DMS153 treated with DMSO at 0.1 percent for 48 hours (cell line): ENCODE results near the gene AGR2.

ENCODE experiments used
- DNase-seq: peaks from one replicate; lab custom pipeline; 2025; ENCODE audit not compliant: unreplicated experiment; lab: John Stamatoyannopoulos, UW

Gene AGR2

DNA sequence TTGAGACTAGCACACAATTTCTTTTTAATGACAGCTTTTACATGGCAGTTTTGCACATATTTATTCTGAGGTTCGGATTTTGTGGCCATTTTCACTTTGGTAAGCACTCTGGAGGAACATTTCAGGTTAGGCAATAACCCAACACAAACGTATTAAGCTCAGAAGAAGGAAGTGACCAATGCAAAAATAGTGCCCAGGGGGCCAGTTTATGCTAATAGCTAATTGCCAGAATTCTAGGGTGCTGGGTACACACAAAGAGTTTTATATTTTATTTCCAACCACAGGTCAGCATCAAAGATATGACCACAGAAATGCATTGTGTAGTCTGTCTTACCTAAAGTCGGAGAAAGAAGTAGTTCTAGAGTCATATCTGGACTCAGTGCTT lies 8.4 kb upstream of the AGR2 start:
- DNase-seq = no peak

DNA sequence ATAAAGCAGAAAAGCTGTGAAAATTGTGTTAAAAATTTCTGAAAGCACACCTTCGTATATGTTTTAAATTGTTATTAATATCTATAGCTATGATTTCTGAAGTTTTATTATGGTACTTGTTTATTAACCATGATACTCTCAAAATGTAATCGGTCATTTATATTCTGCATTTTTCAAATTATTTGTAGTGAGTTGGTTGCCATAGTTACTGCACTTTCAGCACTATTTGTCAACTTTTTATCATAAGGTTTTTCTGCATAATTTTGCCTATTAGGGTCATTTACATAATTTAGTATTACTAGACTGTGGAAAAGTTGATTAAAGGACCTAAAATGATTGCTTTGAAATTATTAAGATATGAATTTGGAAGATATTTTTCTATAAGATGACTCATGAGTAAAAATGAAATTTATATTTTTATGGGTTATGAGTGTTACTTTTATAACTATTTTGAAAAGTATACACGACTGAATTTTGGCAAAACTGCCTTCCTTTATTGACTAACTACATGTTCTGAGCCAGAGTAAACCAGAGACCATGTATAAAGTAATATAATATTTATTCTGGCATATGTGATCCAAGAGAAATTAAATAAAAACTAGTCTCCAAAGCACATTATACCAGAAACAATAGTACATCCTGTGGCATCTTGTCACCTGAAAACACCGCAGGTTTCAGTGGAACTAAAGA lies 7.9 kb upstream of the AGR2 start:
- DNase-seq = no peak

DNA sequence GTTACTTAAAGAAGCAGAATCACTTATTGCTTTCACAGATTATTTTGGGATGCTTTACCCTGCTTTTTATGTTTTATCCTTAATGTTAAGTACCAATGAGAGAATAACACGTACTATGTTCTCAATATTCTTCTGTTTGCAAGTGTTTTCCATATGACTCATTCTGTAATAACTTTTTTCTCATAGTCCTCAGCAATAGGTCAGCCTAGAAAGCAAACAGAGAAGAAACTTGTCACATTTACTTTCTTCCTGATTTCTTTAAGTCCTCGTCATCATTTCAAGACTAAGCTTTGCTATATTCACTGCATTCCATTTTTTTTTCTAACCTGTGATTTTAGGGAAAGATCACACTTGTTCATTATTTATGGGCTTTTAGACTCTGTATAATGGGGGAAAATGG lies 6.8 kb upstream of the AGR2 start:
- no peak for DNase-seq

DNA sequence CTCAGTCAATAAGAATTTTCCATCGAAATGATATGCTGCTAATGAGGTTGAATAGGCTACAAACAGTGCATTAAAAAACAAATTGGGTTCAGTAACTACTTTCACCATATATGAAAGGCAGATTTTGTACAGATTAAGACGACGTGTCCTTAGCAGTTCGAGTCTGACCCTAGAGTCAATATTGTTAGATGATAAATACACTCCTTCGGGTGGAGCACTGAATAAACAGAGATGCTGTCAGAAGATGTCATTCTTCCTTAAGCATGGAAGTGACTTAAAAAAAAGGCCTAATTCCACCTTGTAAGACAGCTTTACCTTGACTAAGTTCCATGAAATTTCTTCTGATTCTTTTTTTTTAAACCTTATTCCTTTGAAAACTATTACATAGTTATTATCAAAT lies 5.8 kb upstream of the AGR2 start:
- no peak for DNase-seq

DNA sequence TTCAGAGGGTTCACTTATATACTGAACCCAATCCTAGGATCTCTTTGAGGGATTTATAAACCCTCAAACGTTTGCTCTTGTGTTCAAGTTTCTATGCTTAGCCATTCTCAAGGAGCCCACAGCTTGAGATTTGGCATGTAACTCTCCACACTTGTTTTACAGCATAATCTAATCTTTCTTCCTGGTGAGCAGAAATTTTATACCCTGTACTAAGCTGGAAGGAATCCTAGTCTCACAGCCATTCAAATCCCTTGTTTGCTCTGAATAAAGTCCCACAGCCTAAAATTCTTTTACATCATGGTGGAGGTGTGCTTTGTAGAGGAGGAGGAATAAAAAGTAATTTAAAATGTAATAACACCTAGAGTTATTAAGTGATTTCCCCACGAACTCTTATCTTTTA lies 5.3 kb upstream of the AGR2 start:
- no peak for DNase-seq

DNA sequence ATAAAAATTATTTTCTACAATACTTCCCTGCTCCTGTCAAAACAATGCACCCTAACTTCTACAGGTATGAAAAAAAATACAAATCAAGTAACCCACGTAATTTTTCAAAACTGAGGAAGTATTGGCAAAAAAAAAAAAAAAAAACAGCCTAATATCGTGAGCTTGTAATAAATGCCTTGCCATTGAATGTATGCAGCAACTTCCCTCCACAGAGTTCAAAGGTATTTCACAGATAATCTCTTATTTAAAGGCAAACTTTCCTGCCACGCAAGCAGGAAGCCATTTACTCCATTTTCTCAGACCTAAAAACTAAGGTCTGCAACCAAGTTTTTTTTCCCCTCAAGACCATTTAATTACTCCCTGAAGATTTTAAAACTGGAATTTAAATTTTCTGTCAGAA lies 642 bp upstream of the AGR2 start:
- DNase-seq = no peak

DNA sequence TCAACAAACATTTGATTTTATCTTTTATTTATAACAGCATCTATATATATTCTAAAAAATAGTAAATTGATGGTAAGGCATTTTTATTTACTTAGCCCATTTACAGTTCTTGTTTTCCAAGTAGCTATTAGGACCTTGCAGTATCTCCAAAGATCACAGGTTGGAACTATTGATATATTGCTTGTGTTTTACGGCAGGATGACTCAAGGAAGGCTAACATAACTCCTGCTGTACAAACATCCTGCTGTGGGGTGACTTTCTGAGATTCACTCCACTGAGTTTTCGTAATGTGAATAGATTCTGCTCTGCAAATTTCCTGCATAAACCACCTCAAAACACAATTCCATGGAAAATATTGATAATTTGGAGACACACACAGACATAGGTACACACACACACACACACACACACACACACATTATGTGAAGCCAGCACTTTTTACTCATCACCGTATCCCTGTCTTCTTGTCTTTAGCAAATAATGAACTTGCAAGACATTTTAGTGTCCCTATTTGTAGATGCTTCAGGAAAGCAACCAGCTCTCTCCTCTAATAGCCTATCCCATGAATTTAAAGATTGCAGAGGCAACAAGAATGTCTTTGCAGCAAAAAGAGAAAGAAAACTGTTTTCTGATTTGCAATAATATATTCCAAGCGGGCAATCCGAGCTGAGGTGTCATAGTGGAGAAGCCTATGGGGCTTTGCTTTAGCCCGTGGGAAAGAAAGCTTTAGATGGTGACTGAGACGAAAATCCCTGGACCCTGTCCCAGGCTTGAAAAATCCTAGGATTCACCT lies 722 bp downstream of the AGR2 start:
- no peak for DNase-seq

DNA sequence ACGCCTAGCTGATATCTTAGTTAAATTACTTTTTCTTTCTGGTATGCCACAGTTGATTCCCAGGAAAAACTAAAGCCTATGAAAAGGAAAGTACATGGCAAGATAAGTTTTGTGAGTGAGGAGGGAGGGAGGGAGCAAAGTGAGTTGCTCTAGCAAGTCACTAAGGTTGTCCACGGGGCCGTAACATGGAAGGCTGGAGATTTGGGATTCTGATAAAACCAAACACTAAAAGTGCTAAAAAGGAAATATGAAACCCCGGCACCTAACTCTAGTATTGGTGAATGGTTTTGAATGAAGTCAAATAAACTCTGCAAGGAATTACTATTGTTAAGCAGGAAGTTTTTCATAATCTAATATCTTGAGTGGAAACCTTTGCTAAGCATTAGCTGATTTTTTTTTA lies 1.7 kb downstream of the AGR2 start:
- DNase-seq = no peak

DNA sequence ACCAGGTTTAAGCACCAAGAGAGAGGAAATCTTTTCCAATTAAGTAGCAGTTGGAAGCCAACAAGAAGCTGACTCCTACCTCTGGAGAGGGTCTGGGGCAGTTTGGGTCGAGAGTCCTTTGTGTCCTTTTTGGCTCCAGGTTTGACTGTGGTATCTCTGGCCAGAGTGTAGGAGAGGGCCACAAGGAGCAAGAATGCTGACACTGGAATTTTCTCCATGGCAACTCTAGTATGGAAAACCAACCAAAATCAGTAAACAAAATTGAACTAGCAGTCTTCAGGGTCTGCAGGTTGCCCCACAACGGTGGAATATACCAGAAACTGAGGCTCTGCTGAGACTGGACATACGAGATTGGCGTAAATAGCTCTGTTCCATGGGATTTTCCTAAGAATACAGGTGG lies 3.2 kb downstream of the AGR2 start:
- no peak for DNase-seq

DNA sequence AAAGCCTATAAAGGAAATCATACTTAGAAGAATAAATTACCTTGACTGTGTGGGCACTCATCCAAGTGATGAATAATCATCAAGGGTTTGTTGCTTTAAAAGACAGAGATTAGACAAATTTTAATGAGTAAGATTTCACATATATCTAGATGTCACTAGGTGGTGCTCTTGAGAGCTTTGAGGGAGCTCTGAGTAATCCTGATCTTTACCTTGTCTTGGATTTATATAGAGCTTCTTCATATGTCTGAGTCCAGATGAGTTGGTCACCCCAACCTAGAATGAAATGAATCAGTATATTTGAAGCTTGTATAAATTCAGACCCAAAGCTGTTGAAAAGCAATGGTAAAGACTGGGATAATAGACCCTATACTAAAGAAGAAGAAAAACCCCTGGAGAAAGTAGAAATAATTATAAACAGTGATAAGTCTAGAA lies 3.7 kb downstream of the AGR2 start:
- peak; percentile 45 for DNase-seq

DNA sequence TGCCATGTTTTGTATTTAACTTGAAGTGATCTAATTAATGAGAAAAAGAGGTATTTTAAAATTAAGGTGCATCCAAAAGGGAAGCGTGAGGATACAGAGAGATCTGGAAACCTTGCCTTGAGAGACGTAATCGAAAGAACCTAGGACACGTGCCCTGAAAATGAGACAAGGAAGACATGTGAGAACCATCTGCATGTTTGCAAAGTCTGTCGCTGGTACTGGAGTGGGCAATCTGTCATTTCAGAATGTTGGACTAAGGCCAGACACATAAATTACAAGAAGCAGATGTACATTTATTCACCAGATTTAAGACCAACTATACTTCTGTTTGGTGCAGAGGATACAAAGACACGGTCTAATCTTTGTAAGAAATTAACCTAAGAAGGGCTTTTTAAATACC lies 9.2 kb downstream of the AGR2 start:
- peak; percentile 66 for DNase-seq

DNA sequence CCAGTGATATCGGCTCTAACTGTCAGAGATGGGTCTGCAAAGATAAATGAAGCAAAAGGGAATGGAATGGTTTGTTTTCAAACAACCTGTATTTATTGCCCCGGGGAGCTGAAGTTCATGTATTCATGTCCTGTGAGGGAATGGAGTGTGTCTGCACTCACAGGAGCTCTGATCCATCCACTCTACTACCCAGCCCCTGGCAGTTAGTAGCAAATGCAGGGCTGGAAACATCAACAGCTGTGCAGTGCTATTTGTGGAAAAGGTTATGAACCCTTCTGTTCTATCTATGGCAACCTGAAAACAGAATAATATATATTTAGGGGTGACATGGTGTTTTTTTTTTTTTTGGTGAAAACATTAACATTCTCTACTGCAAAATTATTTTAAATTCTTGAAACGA lies 9.8 kb downstream of the AGR2 start:
- no peak for DNase-seq

DNA sequence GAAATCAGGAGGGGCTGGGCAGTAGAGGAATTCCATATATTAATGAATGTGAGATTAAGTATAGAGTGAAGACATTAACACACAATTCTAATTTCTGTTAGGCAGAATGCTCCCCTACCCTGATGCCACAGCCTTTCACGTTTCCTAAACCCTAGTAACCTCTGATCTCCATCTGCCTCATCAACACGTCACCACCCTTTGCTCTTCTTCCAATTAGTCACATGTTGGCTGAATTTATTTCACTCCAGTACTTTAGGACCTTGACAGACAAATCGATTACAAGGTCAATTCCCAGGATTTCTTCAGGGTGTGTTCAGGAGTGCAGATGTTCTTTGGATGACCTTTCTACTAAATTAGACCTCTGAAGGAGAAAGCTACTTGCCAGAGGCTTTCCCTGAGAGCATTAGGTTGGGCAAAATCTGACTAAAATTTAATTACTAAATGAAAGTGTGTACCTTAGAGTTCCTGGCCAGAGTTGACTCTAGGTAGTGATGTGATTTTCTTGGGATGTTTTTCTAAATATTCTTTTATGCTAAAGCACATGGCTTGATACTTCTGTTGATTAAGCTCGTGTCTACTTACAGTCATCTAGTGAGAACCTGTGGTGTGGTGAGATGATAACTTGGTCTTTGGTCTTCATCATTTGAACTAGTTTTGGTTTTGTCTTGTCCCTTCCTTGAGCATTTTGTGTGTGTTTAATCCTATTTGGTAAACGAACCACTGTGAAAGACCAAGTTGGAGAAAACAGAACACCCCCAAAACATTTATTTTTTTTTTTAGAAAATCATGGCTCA lies 12.7 kb downstream of the AGR2 start:
- DNase-seq = no peak

DNA sequence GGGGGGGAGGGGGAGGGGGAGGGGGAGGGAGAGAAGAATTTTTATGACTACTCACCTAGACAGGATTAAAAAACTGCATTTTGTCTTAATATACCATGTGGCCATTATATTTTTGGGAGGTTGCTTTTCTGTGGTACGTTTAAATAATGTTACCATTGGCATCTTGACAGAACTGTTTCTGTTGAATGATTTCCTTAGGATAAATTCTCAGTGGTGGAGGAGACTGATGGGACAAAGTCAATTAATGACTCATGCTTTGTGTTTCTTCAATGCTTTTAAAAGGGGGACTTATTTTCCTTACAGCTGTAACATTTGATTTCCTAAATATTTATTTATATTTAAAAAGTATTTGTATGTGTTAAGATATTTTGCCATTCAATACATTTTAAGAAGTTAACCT lies 13.7 kb downstream of the AGR2 start:
- DNase-seq = no peak

DNA sequence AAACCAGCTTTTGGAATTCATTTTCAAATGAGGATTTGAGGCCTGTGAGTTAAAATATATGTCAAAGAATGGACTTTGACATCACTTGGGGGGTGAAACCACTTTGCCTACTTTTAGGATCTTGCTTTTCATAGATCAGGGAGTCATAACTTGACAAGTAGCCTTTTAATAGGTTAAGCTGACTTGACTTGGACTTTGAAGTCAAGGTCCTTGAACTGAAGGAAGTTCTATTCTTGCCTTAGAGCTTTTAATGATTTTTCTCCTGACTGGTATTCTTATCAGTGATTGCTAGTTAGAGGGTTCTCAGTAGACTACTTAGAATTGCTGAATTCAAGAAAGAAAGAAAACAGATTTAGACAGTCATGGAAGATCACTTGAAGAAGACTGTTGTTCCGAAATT lies 17.7 kb downstream of the AGR2 start:
- DNase-seq = no peak

DNA sequence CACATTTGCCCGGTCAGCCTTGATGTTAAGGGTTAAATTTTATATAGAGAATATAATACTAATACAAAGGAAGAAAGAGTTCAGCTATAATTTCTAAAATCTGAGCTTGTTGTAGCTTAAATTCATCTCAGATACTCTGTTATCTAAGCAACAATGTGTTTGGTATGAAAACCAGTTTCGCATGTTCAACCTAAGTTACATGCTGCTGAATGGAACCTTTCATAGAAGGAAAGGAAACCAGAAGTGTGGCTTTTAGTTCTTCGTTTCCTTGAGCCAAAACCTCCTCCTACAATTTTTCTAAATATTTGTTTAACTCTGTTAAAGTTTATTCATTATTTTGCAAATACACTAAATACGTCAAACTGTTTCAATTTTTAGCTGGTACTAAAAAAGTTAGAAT lies 18.5 kb downstream of the AGR2 start:
- no peak for DNase-seq

DNA sequence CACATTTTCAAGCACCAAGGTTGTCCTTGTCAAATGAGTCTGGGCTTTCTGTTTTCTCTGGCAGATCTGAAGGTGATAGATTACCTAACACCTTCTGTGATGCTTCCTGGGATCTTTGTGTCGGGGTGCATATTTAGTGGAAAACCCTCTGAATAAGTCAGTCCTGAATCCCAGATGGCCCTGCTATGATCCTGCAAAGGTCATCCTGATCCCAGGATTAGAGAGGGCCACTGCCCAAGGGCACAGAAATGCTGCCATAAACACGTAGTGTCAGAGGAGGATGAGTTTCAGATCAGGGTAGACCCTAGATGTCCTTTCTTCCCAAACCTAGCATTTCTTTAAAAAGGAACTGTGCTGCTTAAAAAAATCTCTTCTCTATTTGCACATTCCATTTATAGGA lies 19.0 kb downstream of the AGR2 start:
- DNase-seq = no peak

DNA sequence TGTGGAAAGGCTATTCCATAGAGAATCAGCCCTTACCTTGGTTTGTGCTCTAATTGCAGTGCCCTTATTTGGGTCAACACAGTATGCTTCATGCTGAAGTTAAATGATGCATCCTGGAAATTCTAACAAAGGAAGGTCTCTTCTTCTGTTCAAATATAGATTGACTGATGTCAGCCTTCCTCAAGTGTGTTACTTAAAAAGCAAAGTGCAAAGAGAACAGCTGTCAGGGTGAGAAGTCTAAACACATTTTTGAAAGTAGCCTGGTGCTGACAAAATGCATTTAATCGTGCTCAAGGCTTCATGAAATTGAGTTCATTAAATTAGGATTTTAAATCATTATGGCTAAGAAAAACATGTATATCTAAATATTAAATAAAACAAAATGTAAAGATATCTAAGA lies 19.5 kb downstream of the AGR2 start:
- DNase-seq = no peak

DNA sequence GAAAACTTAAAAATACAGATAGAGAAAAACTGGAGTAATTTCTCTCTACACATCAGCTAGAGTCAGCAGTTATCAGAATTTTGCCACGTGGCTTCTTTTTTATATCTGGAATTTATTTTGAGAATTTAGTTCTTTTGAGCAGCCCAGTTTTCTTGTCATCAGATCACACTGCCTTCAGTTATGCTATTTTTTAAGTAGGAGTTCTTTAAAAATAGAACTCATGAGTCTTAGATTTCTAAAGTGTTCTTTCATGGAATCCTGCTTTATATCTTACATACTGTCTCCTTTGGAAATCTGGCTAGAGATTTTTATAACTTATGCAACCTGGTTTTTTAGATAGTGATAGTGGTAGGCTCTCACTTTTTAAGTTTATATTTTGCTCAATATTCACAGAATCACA lies 24.2 kb downstream of the AGR2 start:
- no peak for DNase-seq

DNA sequence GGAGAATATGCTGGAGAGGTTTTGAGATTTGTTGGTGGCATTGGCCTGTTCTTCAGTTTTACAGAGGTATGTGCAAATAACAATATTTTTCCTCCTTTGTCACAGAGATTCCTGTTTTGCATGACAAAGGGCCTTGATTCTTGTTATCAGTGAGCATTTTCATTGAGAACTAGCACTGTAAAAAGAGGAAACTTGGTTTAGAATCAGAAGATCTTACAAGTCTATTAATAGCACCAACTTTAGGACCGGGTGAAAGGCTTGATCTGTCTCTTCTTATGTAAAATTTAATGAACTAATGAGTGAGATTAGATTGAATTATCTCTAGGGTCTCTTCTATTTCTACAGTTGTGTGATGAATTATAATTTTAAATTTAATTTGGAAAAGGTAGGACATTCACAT lies 25.7 kb downstream of the AGR2 start:
- DNase-seq = no peak

DNA sequence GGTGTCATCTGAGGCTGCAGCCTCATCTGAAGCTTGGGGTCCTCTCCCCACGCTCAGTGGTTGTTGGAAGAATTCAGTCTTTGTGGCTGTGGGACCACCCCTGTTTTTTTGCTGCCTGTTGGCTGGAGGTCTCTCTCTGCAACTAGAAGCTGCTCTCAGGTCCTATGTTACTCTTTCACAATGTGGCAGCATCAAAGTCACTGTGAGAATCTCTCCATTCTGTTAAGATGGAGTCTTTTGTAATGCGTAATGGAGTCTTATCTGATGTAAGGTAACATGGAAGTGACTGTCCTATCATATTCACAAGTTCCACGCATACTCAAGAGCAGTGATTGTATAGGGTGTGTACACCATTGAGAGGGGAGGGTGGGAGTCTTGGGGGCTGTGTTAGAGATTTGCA lies 26.3 kb downstream of the AGR2 start:
- DNase-seq = no peak

DNA sequence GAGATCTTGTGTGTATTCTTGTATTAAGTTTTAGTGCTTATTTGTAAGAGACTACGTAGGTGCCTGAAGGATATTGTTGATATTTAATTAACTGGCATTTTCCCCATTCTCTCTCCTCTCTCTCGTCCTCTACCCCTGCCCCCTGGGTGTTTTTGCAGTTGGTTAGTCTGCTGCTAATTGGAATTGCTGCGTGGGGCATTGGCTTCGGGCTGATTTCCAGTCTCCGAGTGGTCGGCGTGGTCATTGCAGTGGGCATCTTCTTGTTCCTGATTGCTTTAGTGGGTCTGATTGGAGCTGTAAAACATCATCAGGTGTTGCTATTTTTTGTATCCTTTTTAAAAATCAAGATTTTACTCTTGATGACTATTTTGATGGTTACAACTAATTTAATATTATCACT lies 28.7 kb downstream of the AGR2 start:
- no peak for DNase-seq
